ENCODE data around the gene SLC35F1. TPM values are rescaled to one million over a fixed set of nuclear protein-coding genes. Genes with fewer than 3 reads are reported as not detected.

SLC35F1 gene
- total and polyA plus RNA-seq, 10 of the 15 experiments (the other 5 are each of a cell fraction or from before 2014, with no cell fraction given), result 0.01 TPM; not detected in 9

- CTCF ChIA-PET, result interaction anchor here (1.2 kb wide), 1 partner anchor 9 kb away, joined by 3 read pairs; no protein-coding TSS in a partner anchor
- FAIRE-seq (no peak), DNase-seq (ENCODE audit: low read depth, low spot score) (no peak), ATAC-seq (no peak)
- BruUV-seq (replicated peaks), result no TSS peak
- no peaks in the 10 kb centered on the region for H3K79me2 ChIP-seq (ENCODE audit: control insufficient read depth, insufficient read depth, low read length)
- no peak overlapping the region for H3K27ac ChIP-seq (ENCODE audit: control insufficient read depth, insufficient read depth)
- RAD21 ChIA-PET (ENCODE audit: unreplicated experiment), result no interaction called here
- no peak overlapping the region for H3K9ac ChIP-seq (ENCODE audit: control insufficient read depth, insufficient read depth, low read length)
- H3K4me3 ChIP-seq, result no peak overlapping the region
- no peaks in the 10 kb centered on the region for H3K4me1 ChIP-seq (ENCODE audit: control insufficient read depth, insufficient read depth, low read length)
- no peaks in the 10 kb centered on the region; a peak in 1 of 4 replicates for H3K36me3 ChIP-seq (ENCODE audit: control insufficient read depth in 2 of 2, insufficient read depth in 2 of 2, low read length in 1 of 2)
- no peak overlapping the region for H2AFZ ChIP-seq (ENCODE audit: control insufficient read depth, low read depth, low read length)
- POLR2A ChIA-PET, result no interaction called here
- H3K4me2 ChIP-seq (ENCODE audit: control insufficient read depth, insufficient read depth), result no peak overlapping the region
- SMC1A ChIA-PET (ENCODE audit: uncharacterized antibody, unreplicated experiment), result no interaction called here
- 25% methylated on average over 5 of the region's 5 CpGs for WGBS (ENCODE audit: insufficient coverage, insufficient replicate concordance, low lambda C conversion rate, missing lambda C conversion rate)
- no peaks in the 10 kb centered on the region for H3K27me3 ChIP-seq (replicated peaks in 1 of 2; ENCODE audit: control insufficient read depth in 2 of 2, insufficient read depth in 2 of 2, low read length in 1 of 2)
- in situ Hi-C loops (cut with MboI) (no loop called here), intact Hi-C loops (cut with micrococcal nuclease; ENCODE audit: unreplicated experiment) (no loop called here)
- H4K20me1 ChIP-seq (ENCODE audit: control insufficient read depth, insufficient read depth), result no peaks in the 10 kb centered on the region
- H3K9me3 ChIP-seq (replicated peaks; ENCODE audit: control insufficient read depth, insufficient read depth, low read length), result no peaks in the 10 kb centered on the region
- TF ChIP-seq BMI1 (IDR thresholded peaks at IDR 0.05; ENCODE audit: borderline replicate concordance) (no peak), ATF7 (IDR thresholded peaks at IDR 0.05; ENCODE audit: low read depth) (no peak), NFXL1 (IDR thresholded peaks at IDR 0.05; ENCODE audit: borderline replicate concordance) (no peak), SMC3 (IDR thresholded peaks at IDR 0.05; ENCODE audit: borderline replicate concordance, low read length) (no peak), NBN (IDR thresholded peaks at IDR 0.05) (no peak), ZNF207 (IDR thresholded peaks at IDR 0.05; ENCODE audit: borderline replicate concordance) (no peak), MEF2B (IDR thresholded peaks at IDR 0.05; ENCODE audit: partially characterized antibody, poor library complexity, severe bottlenecking) (no peak), ZNF217 (IDR thresholded peaks at IDR 0.05) (no peak), ZBTB11 (CRISPR knock-in tag; IDR thresholded peaks at IDR 0.05) (no peak), KLF5 (IDR thresholded peaks at IDR 0.05; ENCODE audit: partially characterized antibody) (no peak), ETV6 (conservative IDR thresholded peaks at IDR 0.05 in 1 of 2, IDR thresholded peaks at IDR 0.05 in 1 of 2; ENCODE audit: borderline replicate concordance in 1 of 2, low read depth in 1 of 2) (no peak), NKRF (conservative IDR thresholded peaks at IDR 0.05) (no peak), YBX1 (IDR thresholded peaks at IDR 0.05) (no peak), SREBF1 (IDR thresholded peaks at IDR 0.05; ENCODE audit: low read length) (no peak), RFX5 (IDR thresholded peaks at IDR 0.05; ENCODE audit: low read depth, low read length) (no peak), PAX5 (IDR thresholded peaks at IDR 0.05; ENCODE audit: borderline replicate concordance, low read depth, low read length) (no peak), ZNF592 (IDR thresholded peaks at IDR 0.05) (no peak)
Observed at GRCh38 chr6:118324116-118324515, 417.1 kb downstream of the SLC35F1 start.
